Right cardiac atrium (tissue), 5 donors: ENCODE measurements around the gene NDST1. TPM values are rescaled to one million over a fixed set of nuclear protein-coding genes. Genes with fewer than 3 reads are reported as not detected.

ENCODE experiments used
- ATAC-seq, 2 donors: fragments of 200-7000 bp; cut with Tn5 transposase; one replicate each; pipeline versions ENCODE4 v1.8.0 to v1.9.1; 2020; ENCODE audit warnings: moderate library complexity in 2 of 2, mild to moderate bottlenecking in 1 of 2
- DNase-seq, 3 donors: peaks; one replicate each; pipeline ENCODE4 v3.0.0-alpha.2; 2020
- H3K27ac ChIP-seq: one replicate; pipeline ENCODE4 v1.5.1; 2013; ENCODE audit warnings: mild to moderate bottlenecking, low read length, control low read depth, moderate library complexity
- H3K27me3 ChIP-seq: one replicate; pipeline ENCODE4 v1.6.1; 2013; ENCODE audit not compliant: control insufficient read depth, insufficient read depth
- H3K4me1 ChIP-seq: one replicate; pipeline ENCODE4 v1.6.1; 2013; ENCODE audit warnings: low read length; ENCODE audit not compliant: control insufficient read depth, insufficient read depth
- H3K4me3 ChIP-seq: one replicate; pipeline ENCODE4 v1.5.1; 2013; ENCODE audit warnings: low read length, control low read depth
- H3K9me3 ChIP-seq: one replicate; pipeline ENCODE4 v1.6.1; 2013; ENCODE audit warnings: low read length; ENCODE audit not compliant: control insufficient read depth
- WGBS: extraction: QIAGEN DNeasy Blood & Tissue Kit; methylation state at CpG from one replicate; pipeline ENCODE4 v1.1.7; 2013; 5-methylcytosine and 5-hydroxymethylcytosine counted together
- intact Hi-C, 4 donors: fragments of 100-400 bp; cut with DNase I; formaldehyde crosslinking; loops; one replicate each; pipeline versions ENCODE4 v1.11.0 to v1.14.0; 2022 to 2023
- polyA plus RNA-seq: library from polyadenylated mRNA; stranded (reverse); fragments of 200-250 nt; gene quantifications from one replicate; pipeline ENCODE4 v1.2.3, GENCODE V29; 2013
- total RNA-seq, 4 donors: library from RNA; stranded (reverse); fragmentation: NEBNext Ultra II Directional; extraction: Animal tissue kit (Norgen Biotek cat#: 25700); gene quantifications; one replicate each; pipeline ENCODE4 v1.2.1, GENCODE V29; 2021
- donor health status: healthy with polysubstance abuse.
- donor health status: DM: no; HTN: yes; CAD: no.
- donor health status: DM: no; HTN: no; CAD: no.
- donor health status: DM: no; HTN: yes; CAD: no; lungs with severe emphysema.
- donor health status: DM: yes; HTN: yes; CAD: no.

The NDST1 gene
- total and polyA plus RNA-seq, 5 donors: 45.9 to 67.8 (median 54.9) TPM

DNA sequence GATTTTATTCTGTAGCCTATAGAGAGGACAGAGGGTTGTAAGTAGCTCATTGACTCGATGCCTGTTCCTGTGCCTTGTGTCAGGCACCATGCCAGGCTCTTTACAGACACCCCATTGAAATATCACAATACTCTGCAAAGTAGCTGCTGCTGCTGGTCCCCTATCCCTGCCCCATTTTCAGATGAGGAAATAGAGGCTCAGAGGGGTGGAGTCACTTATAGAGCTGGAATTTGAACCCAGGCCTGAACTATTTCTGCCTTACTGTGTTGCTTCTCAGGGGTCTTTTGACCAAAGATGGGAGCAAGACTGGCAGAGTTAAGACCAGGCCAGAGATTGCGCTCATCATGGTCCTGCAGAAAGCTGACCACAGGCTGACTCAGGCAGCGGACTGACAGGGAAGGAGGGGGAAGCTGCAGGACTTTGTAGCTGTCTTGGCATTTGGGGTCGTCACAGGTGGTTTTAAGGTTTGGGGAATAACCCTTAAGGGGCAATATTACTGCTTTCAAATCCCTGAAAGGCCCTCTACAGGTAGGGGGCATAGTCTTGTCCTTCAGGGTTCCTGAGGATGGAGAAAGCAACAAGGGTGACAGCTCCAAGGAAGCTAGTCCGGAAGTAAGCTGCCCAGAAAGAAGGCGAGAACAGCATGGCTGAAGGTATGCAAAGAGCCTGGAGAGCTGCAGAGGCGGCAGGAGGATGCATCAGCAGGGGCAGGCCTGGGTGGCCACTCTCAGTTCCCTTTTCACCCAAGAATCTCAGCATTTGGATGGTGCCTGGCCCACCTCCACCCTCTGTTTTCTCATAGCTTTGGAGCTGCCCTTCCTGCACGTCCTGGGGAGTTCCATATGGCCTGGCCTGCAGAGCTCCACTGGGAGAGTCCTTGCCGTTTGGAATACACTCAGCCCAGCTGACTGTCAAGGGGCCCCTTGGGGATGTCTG is 18.3 kb upstream of the NDST1 start:
- no peaks in the 10 kb centered on the region for H3K27me3 ChIP-seq
- H3K4me1 ChIP-seq: peaks cover 45% of the 10 kb centered on the region
- intact Hi-C loops: loop anchor here (5.0 kb wide), 1 partner anchor 33 kb away; no protein-coding TSS in a partner anchor
- peak overlapping the region; percentile 99 for H3K27ac ChIP-seq
- no peak overlapping the region for H3K4me3 ChIP-seq
- WGBS: 32% methylated on average over 9 of the region's 9 CpGs
- no peaks in the 10 kb centered on the region for H3K9me3 ChIP-seq
- DNase-seq (peak in 2 of 3 donors; percentile 31 to 72), ATAC-seq (peak in 1 of 2 donors; percentile 2)

DNA sequence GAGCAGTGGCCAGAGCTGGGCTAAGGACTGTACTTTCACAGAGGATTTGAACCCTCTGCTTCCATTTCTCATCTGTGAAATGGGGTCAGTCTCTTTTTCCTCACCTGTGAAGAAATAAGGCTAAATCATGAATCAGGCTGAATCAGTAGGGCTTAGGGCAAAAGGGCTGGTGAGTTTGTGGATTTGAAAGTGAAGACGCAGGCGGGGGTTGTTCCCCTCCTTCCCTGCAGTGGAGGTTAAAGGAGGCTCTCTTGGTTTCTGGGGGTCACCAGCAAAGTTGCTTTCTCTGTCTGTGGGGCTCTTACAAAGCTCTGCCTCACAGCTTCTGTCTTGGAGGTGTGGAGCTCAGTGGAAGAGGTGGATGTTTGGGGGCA is 17.6 kb upstream of the NDST1 start:
- Histone ChIP-seq H3K9me3 (no peaks in the 10 kb centered on the region), H3K27ac (peak overlapping the region; percentile 59), H3K4me3 (no peak overlapping the region), H3K4me1 (peaks cover 45% of the 10 kb centered on the region), H3K27me3 (no peaks in the 10 kb centered on the region)
- intact Hi-C loops: no loop called here
- ATAC-seq: no peak
- no peak for DNase-seq
- WGBS: 83% methylated on average over 2 of the region's 2 CpGs

DNA sequence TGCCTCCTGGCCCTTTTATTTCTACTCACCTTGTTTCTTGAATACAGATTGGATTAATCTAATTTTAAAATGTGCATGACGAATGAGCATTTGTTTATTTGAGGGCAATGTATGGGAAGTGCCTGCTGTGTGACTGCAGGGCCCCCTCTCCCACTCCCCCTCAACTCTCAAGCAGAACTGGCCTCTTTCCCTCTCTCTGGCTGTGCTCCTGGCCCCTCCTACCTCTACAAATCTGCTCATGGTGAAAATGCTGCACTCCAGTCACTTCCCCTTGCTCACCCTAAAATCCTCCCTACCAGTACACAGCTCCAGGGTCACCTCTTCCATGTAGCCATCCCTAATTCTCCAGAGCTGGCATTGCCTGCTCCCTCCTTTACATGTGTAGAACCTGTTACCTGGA is 17.2 kb upstream of the NDST1 start:
- peak overlapping the region; percentile 59 for H3K27ac ChIP-seq
- H3K4me1 ChIP-seq: peaks cover 45% of the 10 kb centered on the region
- intact Hi-C loops: no loop called here
- no peak overlapping the region for H3K4me3 ChIP-seq
- H3K27me3 ChIP-seq: no peaks in the 10 kb centered on the region
- no peaks in the 10 kb centered on the region for H3K9me3 ChIP-seq
- ATAC-seq: no peak
- DNase-seq: no peak
- 25% methylated on average over 1 of the region's 1 CpG for WGBS

DNA sequence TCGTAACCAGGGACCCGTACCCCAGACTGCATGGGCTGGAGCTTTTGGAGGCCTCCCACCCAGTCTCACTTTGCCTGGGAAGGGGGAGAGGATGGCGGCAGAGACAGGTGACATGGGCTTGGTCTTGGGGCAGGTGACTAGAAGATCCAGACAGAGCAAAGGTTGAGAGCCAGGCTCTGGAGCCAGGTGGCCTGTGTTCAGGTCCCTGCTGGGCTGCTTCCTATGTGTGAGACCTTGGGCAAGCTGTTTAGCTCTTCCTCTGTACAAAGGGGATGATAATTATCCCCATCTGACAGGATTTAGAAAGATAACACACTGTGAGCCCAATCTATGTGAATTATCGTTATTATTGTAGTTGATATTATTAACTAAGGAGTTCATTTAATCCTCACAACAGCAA is 16.1 kb upstream of the NDST1 start:
- Histone ChIP-seq H3K9me3 (no peaks in the 10 kb centered on the region), H3K4me1 (peaks cover 50% of the 10 kb centered on the region), H3K4me3 (no peak overlapping the region), H3K27ac (peak overlapping the region; percentile 7), H3K27me3 (no peaks in the 10 kb centered on the region)
- ATAC-seq (no peak), DNase-seq (no peak)
- WGBS: 61% methylated on average over 4 of the region's 4 CpGs
- intact Hi-C loops: no loop called here

DNA sequence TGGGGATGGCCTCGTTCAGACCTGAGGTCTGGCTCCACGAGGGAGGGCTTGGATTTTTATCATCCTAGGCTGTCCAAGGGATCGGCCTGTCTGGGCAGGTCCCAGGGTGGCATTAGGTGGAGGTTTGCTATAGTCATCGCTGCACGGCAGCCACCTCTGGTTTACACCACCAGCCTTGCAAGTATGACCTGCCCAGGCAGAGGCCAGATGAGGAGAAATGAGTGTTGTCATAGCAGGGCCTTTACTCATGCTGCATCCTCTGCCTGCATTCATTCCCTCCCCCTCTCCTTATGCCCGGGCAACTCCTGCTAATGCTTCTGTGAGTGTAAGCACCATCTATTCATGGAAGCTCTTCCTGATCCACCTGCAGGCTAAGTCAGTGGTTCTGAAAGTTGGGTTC is 15.3 kb upstream of the NDST1 start:
- DNase-seq (no peak), ATAC-seq (no peak)
- no peaks in the 10 kb centered on the region for H3K27me3 ChIP-seq
- peak overlapping the region; percentile 68 for H3K27ac ChIP-seq
- intact Hi-C loops: no loop called here
- H3K9me3 ChIP-seq: no peaks in the 10 kb centered on the region
- WGBS: 55% methylated on average over 6 of the region's 6 CpGs
- peaks cover 54% of the 10 kb centered on the region for H3K4me1 ChIP-seq
- no peak overlapping the region for H3K4me3 ChIP-seq

DNA sequence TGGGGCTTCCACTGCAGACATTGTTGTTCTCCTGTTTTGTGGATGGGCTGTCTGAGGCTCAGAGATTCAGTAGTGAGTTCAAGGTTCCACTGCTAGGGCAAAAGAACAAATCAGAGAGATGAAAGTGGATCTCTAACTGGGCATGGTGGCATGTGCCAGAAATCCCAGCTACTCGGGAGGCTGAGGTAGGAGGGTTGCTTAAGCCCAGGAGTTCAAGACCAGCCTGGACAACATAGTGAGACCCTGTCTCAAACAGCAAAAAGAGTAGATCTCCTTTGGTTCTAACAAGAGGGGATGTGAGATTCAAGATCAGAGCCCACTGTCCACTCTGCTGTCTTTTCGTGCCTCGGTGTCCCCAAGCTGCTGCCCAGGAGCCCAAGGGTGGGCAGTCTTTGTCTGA is 11.8 kb upstream of the NDST1 start:
- no peaks in the 10 kb centered on the region for H3K27me3 ChIP-seq
- peak overlapping the region; percentile 54 for H3K27ac ChIP-seq
- H3K4me3 ChIP-seq: no peak overlapping the region
- intact Hi-C loops: no loop called here
- H3K9me3 ChIP-seq: no peaks in the 10 kb centered on the region
- DNase-seq (no peak), ATAC-seq (no peak)
- peaks cover 55% of the 10 kb centered on the region for H3K4me1 ChIP-seq
- WGBS: 74% methylated on average over 3 of the region's 3 CpGs

DNA sequence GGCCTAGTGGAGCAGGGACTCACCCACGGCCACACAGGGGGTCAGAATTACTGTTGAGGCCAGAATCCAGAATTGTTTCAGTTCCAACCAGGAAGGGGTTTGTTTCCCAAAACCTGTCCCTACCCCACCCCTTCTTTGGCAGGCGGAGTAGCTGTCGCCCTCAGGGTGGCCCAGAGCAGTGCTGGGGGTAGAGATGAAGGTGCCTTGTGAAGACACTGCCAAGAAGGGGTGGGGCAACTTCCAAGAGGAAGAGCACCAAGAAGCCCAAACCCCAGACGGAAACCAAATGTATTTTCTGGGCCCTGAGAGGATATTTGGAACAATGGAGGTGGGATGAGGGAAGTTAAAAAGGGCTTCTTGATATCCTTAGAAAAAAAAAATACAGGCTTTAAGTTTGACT is 11.4 kb upstream of the NDST1 start:
- ATAC-seq: peak; percentile 39 to 74
- H3K4me3 ChIP-seq: no peak overlapping the region
- intact Hi-C loops: no loop called here

DNA sequence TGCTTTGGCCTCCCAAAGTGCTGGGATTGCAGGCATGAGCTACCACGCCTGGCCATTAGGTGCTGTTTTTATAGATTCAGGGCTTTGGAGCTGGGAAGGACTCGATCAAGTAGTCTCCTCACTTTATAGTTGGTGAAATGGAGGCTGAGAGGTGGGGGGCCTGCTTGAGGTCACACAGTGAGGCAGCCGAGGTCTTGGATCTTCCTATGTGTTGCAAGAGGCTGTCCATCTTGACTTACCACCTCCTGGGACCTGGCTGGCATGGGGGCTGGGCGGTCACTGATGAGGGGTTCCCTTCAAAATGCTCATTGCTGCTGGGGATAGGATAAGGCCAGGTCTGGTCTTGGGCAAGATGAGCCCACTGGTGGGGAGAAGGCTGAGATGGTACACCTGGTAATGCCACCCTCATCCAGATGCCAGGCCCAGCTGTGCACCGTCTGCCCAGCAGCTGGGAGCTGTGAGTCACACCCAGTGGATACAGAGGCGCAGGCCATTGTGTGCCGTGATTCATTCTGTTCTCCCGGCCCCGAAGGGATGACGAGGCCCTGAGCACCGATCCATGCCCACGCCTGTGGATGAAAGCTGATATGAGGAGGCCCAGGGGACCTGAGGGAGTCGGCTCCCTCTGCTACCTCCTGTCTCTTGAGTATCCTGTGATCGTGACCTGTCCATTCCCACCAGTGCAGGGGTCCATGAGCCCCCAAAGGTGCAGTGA is 10.5 kb upstream of the NDST1 start:
- peaks cover 59% of the 10 kb centered on the region for H3K4me1 ChIP-seq
- peak overlapping the region; percentile 71 for H3K27ac ChIP-seq
- no peaks in the 10 kb centered on the region for H3K27me3 ChIP-seq
- H3K9me3 ChIP-seq: no peaks in the 10 kb centered on the region
- peak; percentile 79 to 85 (median 85) for DNase-seq
- intact Hi-C loops: no loop called here
- WGBS: 32% methylated on average over 14 of the region's 14 CpGs
- ATAC-seq: peak; percentile 68 to 93
- no peak overlapping the region for H3K4me3 ChIP-seq

More for the DNA sequence above, 11.4 kb upstream of the NDST1 start:
- no peaks in the 10 kb centered on the region for H3K27me3 ChIP-seq
- peak in 2 of 3 donors; percentile 47 to 67 for DNase-seq
- 52% methylated on average over 4 of the region's 4 CpGs for WGBS
- no peaks in the 10 kb centered on the region for H3K9me3 ChIP-seq
- H3K4me1 ChIP-seq: peaks cover 57% of the 10 kb centered on the region
- peak overlapping the region; percentile 54 for H3K27ac ChIP-seq

DNA sequence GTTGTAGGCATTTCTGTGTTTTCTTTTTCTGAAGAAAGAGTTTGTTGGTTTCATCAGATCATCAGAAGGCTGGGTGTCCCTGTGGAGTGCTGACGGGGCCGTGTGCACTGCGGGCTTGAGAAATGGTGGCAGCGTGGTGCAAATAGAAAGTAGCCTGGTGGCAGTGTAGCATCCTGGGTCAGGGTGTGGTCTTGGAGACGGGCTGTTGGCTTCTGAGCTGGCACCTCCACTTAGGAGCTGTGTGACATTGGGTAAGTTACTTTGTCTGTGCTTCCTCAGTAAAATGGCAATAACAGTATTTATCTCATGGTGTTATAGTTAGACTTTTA is 10.0 kb upstream of the NDST1 start:
- Histone ChIP-seq H3K27me3 (no peaks in the 10 kb centered on the region), H3K27ac (peak overlapping the region; percentile 71), H3K9me3 (no peaks in the 10 kb centered on the region), H3K4me1 (peaks cover 59% of the 10 kb centered on the region), H3K4me3 (no peak overlapping the region)
- 50% methylated on average over 5 of the region's 5 CpGs for WGBS
- peak in 1 of 3 donors; percentile 55 for DNase-seq
- intact Hi-C loops: no loop called here
- ATAC-seq: peak; percentile 6 to 16

DNA sequence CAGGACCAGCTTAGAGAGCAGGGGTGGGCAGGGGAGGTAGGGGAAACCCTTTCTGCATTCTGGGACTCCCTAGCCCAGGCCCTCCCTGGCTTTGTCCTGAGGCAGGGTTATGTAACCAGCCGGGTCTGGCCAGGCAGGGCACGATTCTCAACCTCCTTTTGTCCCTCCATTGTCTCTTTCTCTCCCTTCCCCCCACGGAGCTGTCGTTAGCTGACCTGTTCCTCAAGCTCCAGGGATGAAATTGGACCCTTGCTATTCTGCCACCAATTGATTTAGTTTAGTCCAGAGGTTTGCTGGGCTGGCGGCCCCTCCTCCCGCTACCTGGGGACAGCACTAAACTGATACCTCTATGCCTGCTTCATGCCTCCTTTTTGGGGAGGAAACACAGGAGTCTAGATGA is 9.4 kb upstream of the NDST1 start:
- H3K9me3 ChIP-seq: no peaks in the 10 kb centered on the region
- peak overlapping the region; percentile 80 for H3K27ac ChIP-seq
- ATAC-seq (no peak), DNase-seq (peak in 1 of 3 donors; percentile 52)
- 42% methylated on average over 6 of the region's 6 CpGs for WGBS
- no peak overlapping the region for H3K4me3 ChIP-seq
- H3K27me3 ChIP-seq: no peaks in the 10 kb centered on the region
- peaks cover 61% of the 10 kb centered on the region for H3K4me1 ChIP-seq
- intact Hi-C loops: no loop called here

DNA sequence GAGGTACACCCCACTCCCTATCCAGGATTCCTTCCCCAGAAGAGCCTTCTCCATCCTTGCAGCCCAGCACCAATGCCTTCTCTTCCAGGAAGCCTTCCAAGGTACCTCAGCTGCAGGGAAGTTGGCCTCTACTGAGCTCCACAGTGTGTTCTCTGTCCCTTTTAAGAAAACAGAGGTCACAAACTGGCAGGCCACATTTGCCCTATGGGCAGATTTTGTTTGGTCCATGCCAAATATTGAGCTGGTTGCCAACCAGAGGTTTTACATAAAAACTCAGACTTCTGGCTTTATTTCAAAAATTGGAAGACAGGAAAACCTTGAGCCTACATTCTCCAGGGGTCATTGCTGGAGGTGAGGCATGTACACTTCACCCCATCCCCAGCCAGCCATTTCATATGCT is 9.0 kb upstream of the NDST1 start:
- Histone ChIP-seq H3K4me3 (no peak overlapping the region), H3K27ac (peak overlapping the region; percentile 88), H3K27me3 (no peaks in the 10 kb centered on the region), H3K9me3 (no peaks in the 10 kb centered on the region), H3K4me1 (peaks cover 65% of the 10 kb centered on the region)
- no peak for DNase-seq
- ATAC-seq: no peak
- intact Hi-C loops: no loop called here
